ENCODE measurements around the gene OVCA2.

Gene OVCA2

DNA sequence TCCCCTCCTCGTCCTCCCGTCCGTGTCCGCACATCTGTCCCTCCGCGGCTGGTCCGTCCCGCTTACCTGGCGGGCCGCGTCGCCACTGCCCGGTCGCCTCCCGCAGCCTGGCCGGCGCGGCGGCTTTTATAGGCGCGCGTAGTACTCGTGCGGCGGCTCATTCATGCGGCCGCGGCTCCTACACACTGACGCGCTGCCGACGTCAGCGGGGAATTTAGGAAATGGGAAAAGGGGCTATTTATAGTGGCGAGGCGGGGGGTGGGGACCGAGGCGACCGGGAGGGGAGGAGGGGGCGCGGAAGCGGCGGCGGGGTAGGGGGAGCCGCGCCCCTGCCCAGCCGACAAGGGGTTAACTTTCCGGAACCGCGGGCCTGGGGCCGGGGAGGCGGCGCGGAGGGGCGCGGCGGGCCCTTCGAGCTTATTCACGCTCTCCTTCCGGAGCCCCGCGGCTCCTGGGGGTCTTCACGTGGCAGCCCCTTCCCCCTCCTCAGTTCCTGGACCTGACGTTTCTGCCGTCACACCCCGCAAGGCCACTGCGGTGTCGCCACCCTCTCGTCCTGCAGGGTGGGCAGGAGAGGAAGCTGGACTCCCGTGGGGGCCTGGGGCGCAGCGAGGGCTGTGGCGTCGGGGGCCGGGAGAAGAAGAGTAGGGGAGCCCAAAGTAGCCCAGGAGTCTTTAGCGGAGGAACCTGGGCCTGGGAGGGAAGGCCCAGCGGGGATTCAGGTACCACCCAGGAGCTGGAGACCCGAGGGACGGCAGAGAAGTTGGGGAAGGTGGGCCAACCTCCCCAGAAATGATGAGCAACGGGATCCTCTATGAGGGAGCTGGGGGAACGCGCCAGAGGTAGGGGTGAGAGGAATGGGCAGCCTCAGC is 9.5 kb downstream of the OVCA2 start:
- FAIRE-seq = no peak
- no peak for DNase-seq (ENCODE audit: insufficient read length, low spot score)

DNA sequence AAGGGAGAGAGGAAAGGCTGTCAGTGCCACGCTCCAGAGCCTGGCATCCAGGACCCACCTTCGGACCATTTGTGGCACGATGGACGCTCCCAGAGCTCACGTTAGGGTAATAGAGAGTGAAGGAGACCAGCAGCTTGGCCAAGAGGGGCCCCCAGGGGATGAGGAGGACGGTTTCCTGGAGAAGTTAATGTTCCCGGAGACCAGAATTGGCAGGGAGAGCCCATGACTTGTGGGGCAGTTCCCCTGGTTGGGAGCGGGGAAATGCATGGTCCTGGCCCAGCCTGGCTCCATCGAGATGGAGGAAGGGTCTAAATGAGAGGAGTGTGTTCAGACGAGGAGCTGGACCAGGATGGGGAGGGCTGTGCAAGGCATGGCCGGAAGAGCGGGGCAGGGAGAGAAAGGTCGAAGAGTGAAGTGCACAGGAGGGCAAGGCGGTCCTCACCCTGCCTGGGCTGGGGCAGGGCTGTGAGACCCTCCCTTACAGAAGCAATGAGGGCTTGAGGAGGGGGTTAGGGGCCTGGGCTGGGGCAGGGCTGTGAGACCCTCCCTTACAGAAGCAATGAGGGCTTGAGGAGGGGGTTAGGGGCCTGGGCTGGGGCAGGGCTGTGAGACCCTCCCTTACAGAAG is 10.2 kb downstream of the OVCA2 start:
- no peak for FAIRE-seq
- DNase-seq (ENCODE audit: insufficient read length, low spot score) = no peak

DNA sequence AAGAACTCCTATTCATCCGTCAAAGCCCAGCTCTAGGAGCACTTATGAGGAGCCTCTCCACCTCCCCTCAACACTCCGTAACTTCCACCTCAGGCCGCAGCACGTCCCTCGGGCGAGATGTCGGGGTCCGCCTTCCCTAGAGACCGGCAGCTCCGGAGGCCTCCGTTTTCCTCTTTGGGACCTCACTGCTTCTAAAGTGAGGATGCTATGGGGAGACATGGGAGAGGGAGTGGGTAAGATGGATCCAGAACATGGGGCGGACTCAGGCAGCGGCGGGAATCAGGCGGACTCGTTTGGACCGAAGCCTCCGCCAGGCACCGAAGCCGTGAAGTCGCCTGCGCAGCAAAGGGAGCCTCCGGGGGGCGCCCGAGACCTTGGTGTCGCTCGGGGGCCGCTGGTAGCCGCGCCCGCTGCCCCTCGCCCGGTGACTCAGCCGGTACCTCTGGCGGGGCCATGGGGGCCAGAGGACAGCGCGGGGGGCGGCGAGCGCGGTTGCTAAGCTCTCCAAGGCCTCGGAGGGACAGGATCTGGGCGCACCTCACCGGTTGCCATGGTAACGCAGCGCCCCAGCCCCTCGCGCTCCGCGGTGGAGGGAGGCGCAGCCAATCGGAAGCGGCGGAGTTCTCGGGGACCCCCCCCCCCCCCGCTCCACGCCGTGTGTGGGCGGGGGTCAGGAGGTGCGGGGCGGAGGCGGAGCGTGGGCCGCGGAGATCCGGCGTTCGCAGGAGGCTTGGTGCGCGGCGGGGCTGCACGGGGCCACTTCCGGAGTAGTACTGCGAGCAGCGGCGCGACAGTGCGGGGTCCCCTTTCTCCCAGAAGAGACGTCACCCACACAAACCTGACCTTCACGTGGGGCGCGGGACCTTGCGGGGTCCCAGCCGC is 11.8 kb downstream of the OVCA2 start:
- FAIRE-seq (peak; percentile 81), DNase-seq (ENCODE audit: insufficient read length, low spot score) (no peak)

DNA sequence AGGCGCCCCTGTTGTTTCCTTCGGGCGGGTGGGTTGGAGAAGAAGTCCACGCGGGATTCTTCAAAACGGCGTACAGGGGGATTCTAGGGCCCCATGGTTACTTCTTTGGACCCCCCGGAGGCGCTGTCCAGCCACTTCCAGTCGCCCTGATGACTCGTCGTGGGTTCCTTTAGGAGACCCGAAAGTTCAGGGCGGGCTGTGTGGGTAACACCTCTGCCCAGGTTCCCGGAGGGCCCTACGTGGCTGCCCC is 12.4 kb downstream of the OVCA2 start:
- DNase-seq (ENCODE audit: insufficient read length, low spot score) (no peak), FAIRE-seq (no peak)

DNA sequence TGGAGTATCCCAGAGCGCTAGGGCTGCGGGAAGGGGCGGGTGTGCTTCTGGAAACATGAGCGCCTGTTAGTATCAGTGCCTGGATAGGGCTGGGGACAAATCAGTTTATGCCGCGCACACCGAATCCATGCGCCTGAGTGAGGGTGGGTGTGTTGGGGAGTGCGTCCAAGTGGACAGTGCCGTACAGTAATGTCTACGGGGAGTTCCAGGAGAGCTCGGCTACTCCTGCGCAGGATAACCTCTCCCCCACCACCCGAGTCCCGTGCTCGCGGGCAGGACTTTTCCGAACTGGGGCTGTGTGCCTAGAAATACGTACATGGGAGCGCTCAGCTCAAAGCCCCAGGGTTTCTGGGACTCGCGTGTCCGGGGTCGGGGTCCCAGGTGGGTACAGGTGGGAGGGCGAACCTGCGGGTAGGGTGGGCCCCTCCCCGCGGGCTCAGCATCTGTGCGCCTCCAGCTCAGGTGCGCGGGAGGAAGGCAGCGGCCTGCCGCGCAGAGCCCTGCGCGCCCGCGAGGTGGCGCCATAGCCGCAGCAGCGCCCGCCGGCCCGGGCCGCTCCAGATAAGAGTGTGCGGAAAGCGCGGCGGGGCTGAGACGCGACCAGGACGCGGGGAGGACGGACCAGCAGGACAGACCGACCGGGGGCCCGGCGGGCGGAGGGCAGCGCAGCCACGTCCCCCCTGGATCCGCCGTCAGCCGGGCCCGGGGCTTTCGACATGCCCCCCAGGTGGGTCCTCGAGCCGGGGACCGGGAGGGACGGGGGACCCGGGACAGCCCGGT is 12.9 kb downstream of the OVCA2 start, which contains the start of gene HIC1:
Gene HIC1, plus strand, starts transcription at position 592 of the 780 bp plus-strand sequence. CDS start 1,588 bp downstream, outside the sequence.
- peak; percentile 86 for DNase-seq (ENCODE audit: insufficient read length, low spot score)
- FAIRE-seq = peak; percentile 94

DNA sequence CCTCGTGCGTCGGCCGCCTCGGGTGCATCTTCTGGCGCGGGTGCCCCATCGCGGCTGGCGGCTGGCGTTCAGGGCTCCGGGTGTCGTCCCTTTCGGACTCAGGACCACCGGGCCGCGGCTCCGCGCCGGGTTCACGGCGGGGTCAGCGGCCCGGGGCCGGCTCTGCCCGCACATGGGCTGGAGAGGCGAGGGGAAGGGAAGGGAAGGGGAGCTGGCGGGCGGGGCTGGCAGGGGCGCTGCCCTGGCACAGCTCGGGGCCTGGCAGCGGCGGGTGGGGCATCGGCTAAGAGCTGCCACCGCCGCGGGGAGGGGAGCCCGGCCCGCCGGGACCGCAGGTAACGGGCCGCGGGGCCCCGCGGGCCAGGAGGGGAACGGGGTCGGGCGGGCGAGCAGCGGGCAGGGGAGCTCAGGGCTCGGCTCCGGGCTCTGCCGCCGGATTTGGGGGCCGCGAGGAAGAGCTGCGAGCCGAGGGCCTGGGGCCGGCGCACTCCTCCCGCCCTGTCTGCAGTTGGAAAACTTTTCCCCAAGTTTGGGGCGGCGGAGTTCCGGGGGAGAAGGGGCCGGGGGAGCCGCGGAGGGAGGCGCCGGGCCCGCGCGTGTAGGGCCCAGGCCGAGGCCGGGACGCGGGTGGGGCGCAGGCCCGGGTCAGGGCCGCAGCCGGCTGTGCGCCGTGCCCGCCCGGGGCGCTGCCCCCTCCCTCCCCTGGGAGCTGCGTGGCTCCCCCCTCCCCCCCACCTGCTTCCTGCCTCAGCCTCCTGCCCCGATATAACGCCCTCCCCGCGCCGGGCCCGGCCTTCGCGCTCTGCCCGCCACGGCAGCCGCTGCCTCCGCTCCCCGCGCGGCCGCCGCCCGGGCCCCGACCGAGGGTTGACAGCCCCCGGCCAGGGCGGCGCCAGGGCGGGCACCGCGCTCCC is 13.7 kb downstream of the OVCA2 start:
- FAIRE-seq (no peak), DNase-seq (ENCODE audit: insufficient read length, low spot score) (no peak)

DNA sequence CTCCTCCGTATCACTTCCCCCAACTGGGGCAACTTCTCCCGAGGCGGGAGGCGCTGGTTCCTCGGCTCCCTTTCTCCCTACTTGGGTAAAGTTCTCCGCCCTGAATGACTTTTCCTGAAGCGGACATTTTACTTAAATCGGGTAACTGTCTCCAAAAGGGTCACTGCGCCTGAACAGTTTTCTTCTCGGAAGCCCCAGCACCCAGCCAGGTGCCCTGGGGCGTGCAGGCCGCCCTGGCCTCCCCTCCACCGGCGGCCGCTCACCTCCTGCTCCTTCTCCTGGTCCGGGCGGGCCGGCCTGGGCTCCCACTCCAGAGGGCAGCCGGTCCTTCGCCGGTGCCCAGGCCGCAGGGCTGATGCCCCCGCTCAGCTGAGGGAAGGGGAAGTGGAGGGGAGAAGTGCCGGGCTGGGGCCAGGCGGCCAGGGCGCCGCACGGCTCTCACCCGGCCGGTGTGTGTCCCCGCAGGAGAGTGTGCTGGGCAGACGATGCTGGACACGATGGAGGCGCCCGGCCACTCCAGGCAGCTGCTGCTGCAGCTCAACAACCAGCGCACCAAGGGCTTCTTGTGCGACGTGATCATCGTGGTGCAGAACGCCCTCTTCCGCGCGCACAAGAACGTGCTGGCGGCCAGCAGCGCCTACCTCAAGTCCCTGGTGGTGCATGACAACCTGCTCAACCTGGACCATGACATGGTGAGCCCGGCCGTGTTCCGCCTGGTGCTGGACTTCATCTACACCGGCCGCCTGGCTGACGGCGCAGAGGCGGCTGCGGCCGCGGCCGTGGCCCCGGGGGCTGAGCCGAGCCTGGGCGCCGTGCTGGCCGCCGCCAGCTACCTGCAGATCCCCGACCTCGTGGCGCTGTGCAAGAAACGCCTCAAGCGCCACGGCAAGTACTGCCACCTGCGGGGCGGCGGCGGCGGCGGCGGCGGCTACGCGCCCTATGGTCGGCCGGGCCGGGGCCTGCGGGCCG is 14.7 kb downstream of the OVCA2 start:
- no peak for DNase-seq (ENCODE audit: insufficient read length, low spot score)
- no peak for FAIRE-seq

DNA sequence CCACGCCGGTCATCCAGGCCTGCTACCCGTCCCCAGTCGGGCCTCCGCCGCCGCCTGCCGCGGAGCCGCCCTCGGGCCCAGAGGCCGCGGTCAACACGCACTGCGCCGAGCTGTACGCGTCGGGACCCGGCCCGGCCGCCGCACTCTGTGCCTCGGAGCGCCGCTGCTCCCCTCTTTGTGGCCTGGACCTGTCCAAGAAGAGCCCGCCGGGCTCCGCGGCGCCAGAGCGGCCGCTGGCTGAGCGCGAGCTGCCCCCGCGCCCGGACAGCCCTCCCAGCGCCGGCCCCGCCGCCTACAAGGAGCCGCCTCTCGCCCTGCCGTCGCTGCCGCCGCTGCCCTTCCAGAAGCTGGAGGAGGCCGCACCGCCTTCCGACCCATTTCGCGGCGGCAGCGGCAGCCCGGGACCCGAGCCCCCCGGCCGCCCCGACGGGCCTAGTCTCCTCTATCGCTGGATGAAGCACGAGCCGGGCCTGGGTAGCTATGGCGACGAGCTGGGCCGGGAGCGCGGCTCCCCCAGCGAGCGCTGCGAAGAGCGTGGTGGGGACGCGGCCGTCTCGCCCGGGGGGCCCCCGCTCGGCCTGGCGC is 15.4 kb downstream of the OVCA2 start:
- DNase-seq (ENCODE audit: insufficient read length, low spot score) (no peak), FAIRE-seq (no peak)

DNA sequence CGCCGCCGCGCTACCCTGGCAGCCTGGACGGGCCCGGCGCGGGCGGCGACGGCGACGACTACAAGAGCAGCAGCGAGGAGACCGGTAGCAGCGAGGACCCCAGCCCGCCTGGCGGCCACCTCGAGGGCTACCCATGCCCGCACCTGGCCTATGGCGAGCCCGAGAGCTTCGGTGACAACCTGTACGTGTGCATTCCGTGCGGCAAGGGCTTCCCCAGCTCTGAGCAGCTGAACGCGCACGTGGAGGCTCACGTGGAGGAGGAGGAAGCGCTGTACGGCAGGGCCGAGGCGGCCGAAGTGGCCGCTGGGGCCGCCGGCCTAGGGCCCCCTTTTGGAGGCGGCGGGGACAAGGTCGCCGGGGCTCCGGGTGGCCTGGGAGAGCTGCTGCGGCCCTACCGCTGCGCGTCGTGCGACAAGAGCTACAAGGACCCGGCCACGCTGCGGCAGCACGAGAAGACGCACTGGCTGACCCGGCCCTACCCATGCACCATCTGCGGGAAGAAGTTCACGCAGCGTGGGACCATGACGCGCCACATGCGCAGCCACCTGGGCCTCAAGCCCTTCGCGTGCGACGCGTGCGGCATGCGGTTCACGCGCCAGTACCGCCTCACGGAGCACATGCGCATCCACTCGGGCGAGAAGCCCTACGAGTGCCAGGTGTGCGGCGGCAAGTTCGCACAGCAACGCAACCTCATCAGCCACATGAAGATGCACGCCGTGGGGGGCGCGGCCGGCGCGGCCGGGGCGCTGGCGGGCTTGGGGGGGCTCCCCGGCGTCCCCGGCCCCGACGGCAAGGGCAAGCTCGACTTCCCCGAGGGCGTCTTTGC is 16.2 kb downstream of the OVCA2 start:
- DNase-seq (ENCODE audit: insufficient read length, low spot score) (no peak), FAIRE-seq (peak; percentile 67)

DNA sequence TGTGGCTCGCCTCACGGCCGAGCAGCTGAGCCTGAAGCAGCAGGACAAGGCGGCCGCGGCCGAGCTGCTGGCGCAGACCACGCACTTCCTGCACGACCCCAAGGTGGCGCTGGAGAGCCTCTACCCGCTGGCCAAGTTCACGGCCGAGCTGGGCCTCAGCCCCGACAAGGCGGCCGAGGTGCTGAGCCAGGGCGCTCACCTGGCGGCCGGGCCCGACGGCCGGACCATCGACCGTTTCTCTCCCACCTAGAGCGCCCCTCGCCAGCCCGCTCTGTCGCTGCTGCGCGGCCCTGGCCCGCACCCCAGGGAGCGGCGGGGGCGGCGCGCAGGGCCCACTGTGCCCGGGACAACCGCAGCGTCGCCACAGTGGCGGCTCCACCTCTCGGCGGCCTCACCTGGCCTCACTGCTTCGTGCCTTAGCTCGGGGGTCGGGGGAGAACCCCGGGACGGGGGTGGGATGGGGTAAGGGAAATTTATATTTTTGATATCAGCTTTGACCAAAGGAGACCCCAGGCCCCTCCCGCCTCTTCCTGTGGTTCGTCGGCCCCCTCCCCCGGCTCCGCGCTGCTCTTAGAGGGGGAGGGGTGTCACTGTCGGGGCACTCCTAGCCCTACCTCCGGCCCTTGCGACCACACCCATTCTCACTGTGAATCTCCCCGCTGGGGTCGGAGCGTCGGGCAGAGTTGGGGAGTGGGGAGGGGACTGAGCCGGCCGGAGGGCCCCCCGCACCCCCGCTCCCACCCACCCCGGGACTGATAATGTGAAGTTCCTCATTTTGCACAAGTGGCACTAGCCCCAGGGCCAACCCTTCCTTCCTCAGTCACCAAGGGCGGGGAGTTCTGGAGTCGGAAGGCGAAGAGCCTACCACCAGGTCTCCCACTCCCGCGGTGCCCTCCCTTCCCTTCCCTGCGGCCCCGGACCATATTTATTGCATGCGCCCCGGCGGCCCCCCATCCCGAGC is 17.0 kb downstream of the OVCA2 start:
- no peak for FAIRE-seq
- no peak for DNase-seq (ENCODE audit: insufficient read length, low spot score)

DNA sequence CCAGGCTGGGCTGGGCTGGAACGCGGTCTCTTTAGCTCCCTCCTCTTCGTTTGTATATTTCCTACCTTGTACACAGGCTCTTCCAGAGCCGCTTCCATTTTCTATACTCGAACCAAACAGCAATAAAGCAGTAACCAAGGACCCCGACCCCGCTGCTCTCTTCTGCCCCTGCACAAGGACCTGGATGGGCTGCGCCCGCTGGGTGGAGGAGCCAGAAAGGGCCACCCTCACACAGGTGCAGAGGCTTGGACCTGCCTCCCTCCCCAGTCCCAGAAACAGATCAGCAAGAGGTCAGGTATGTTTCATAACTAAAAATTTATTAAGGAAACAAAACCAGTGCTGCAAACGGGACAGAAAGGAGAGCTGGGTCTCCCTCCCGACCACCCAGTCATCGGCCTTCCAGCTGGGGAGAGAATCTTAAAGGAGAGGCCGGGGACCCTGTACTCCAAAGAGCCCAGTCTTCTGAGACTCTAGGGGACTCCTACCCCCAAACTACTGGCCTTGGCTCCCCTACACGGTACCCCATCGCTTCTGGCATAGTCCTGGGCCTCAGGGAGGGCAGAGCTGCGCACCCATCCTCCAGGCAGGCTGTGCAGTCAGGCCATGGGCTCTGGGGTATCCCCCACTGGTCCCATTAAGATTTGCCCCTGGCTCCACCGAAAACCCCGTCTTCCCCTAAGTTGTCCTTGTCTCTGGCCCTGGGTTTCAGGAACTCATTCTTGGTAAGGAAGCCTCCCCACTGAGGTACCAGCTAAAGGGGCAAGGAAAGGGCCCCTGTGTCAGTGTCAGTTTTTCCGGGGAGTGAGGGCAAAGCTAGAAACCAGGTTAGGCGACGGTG is 17.9 kb downstream of the OVCA2 start:
- FAIRE-seq (no peak), DNase-seq (ENCODE audit: insufficient read length, low spot score) (no peak)

DNA sequence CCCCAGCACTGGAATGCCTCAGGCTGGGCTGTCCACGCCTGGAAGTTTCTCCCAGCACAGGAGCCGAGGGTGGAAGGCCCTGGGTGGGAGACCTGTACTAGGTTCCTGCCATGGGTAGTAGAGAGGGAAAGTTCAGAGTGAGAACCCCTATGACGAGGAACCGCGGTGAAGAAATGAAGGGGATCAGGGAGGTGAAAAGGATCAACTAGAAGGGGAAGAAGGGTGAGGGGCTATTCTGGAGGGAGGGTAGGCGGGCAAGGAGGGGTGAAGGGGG is 18.5 kb downstream of the OVCA2 start:
- FAIRE-seq = no peak
- DNase-seq (ENCODE audit: insufficient read length, low spot score) = no peak

DNA sequence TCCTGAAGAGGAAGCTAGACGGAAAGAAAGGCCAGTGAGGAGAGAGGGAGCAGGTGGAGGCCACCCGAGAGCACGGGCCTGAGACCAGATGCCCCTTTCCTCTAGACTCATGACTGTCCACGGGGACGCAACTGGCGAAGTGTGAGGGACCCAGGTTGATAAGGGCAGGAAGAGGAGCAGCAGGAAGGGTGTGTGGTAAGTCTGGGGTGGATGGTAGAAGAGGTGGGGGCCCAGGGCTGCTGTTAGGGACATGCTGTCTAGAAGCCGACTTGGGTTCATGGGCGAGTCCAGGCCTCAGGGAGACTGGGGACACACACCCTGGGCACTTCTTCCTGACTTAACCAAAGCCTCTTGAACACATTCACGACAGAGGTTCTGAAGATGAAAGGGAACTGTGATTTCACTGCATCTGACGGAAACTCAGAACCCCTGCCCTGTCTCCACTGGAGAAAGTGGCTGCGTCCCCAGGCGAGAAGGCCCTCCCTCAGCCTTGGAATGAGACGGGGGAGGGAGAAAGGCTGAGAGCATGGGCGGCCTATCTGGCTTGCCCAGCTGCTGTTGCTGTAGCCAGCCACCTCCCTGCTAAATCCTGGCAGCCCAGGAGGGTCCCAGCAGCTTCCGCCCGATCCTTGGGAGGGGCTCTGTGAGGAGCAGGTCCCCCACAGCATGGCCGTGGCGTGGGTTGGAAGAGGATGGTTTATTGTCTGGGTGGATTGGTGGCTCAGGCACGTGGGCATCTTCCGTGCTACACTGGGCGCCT is 19.0 kb downstream of the OVCA2 start:
- FAIRE-seq (no peak), DNase-seq (ENCODE audit: insufficient read length, low spot score) (no peak)

DNA sequence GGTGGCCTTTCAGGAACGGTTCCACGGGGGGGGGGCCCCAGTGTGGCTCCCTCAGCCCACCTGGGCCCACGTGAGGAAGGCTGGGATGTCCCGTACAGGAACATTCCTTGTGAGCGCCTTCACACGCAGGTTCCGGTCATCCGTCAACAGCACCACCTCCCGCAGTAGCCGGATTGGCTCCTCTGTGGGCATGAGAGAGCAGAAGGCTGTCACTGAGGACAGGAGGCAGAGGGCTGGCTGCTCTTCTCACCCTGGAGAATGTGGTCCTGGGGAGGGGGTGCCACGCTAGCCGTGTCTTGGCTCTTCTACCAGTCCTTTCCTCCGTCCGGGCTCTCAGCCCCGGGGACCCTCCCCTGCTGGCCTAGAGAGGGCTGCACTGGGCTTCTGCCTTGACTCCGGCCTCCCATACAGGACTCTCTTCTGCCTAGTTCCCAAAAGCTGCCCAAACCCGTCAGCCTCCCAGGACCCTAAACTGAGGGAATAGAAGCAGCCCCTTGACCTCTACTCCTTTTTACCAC is 19.7 kb downstream of the OVCA2 start:
- DNase-seq (ENCODE audit: insufficient read length, low spot score) (no peak), FAIRE-seq (no peak)
